GM03348 (cell line): Measurements from ENCODE around the gene ZMYND11.
"Not testable (repeated sequence)": the region's sequence is repeated elsewhere in the genome, so short reads cannot be mapped to it uniquely, and the experiment has no call there.

Source experiments
- DNase-seq: peaks from one replicate; pipeline ENCODE4 v3.0.0; 2012; ENCODE audit warnings: low spot score

The ZMYND11 gene

GRCh38 chr10:244227-244626 is 109.0 kb downstream of the ZMYND11 start:
- DNase-seq: no peak

GRCh38 chr10:246431-246830 is 111.2 kb downstream of the ZMYND11 start:
- no peak for DNase-seq

- DNase-seq: no peak
These were observed 112.2 kb downstream of the ZMYND11 start for GRCh38 chr10:247480-247879.

GRCh38 chr10:248307-248706 is 113.1 kb downstream of the ZMYND11 start:
- DNase-seq: no peak

GRCh38 chr10:251982-252582 is 116.8 kb downstream of the ZMYND11 start:
- no peak for DNase-seq

- DNase-seq: no peak
These were observed 125.7 kb downstream of the ZMYND11 start for GRCh38 chr10:260819-261429.

GRCh38 chr10:264160-265073 is 129.2 kb downstream of the ZMYND11 start:
- DNase-seq: not testable (repeated sequence)

- not testable (repeated sequence) for DNase-seq
These were observed 129.8 kb downstream of the ZMYND11 start for GRCh38 chr10:265074-265440.

GRCh38 chr10:265816-266588 is 130.7 kb downstream of the ZMYND11 start:
- not testable (repeated sequence) for DNase-seq

GRCh38 chr10:266974-267425 is 131.7 kb downstream of the ZMYND11 start:
- no peak for DNase-seq

- DNase-seq: no peak
These were observed 132.4 kb downstream of the ZMYND11 start for GRCh38 chr10:267705-268104.

- no peak for DNase-seq
These were observed 134.3 kb downstream of the ZMYND11 start for GRCh38 chr10:269440-270074.

- no peak for DNase-seq
These were observed 135.9 kb downstream of the ZMYND11 start for GRCh38 chr10:271201-271600.

- DNase-seq: no peak
These were observed 136.5 kb downstream of the ZMYND11 start for GRCh38 chr10:271722-272121.

GRCh38 chr10:273088-273487 is 137.8 kb downstream of the ZMYND11 start:
- DNase-seq: no peak

GRCh38 chr10:274866-275265 is 139.6 kb downstream of the ZMYND11 start:
- no peak for DNase-seq

- DNase-seq: no peak
These were observed 140.4 kb downstream of the ZMYND11 start for GRCh38 chr10:275680-276079.

- no peak for DNase-seq
These were observed 142.7 kb downstream of the ZMYND11 start for GRCh38 chr10:277963-278362.

- no peak for DNase-seq
These were observed 143.5 kb downstream of the ZMYND11 start for GRCh38 chr10:278707-279106.

GRCh38 chr10:279232-279631 is 144.0 kb downstream of the ZMYND11 start:
- DNase-seq: no peak

- DNase-seq: no peak
These were observed 144.4 kb downstream of the ZMYND11 start for GRCh38 chr10:279655-280054.
